Small intestine (tissue), 16 donors: Measurements from ENCODE around the gene ZNF419. TPM values are rescaled to one million over a fixed set of nuclear protein-coding genes. Genes with fewer than 3 reads are reported as not detected.
"Not testable (repeated sequence)": the region's sequence is repeated elsewhere in the genome, so short reads cannot be mapped to it uniquely, and the experiment has no call there.

ENCODE experiments used
- DNase-seq, 2 donors: peaks; one replicate each; pipeline versions ENCODE4 v3.0.0 to v3.0.0-alpha.2; 2013
- FAIRE-seq: peaks from 2 replicates; lab custom pipeline; 2012; peaks lifted over from hg19 to GRCh38; lab: Jason Lieb, UNC
- H3K27ac ChIP-seq, 3 donors: one replicate each; pipeline ENCODE4 v1.5.1; 2013; ENCODE audit warnings: low read length in 2 of 3, mild to moderate bottlenecking in 2 of 3, control low read depth in 1 of 3, inconsistent platforms in 1 of 3, low read depth in 1 of 3, moderate library complexity in 1 of 3
- H3K27me3 ChIP-seq, 3 donors: one replicate each; pipeline ENCODE4 v1.6.1; 2013; ENCODE audit warnings: low read length in 3 of 3, inconsistent platforms in 1 of 3; ENCODE audit not compliant: control insufficient read depth in 3 of 3, insufficient read depth in 3 of 3
- H3K36me3 ChIP-seq, 3 donors: one replicate each; pipeline ENCODE4 v1.6.1; 2013; ENCODE audit warnings: low read length in 3 of 3, inconsistent platforms in 1 of 3, low read depth in 1 of 3, mild to moderate bottlenecking in 1 of 3, moderate library complexity in 1 of 3; ENCODE audit not compliant: control insufficient read depth in 3 of 3, insufficient read depth in 2 of 3
- H3K4me1 ChIP-seq, 3 donors: one replicate each; pipeline ENCODE4 v1.6.1; 2013; ENCODE audit warnings: low read length in 2 of 3, inconsistent platforms in 1 of 3, low read depth in 1 of 3, mild to moderate bottlenecking in 1 of 3, moderate library complexity in 1 of 3; ENCODE audit not compliant: control insufficient read depth in 3 of 3, insufficient read depth in 2 of 3
- H3K4me3 ChIP-seq, 3 donors: one replicate each; pipeline ENCODE4 v1.5.1; 2013; ENCODE audit warnings: low read length in 3 of 3, control low read depth in 1 of 3, inconsistent platforms in 1 of 3, low read depth in 1 of 3, mild to moderate bottlenecking in 1 of 3, moderate library complexity in 1 of 3
- H3K9me3 ChIP-seq, 2 donors: one replicate each; pipeline ENCODE4 v1.6.1; 2013; ENCODE audit warnings: low read depth in 1 of 2, low read length in 1 of 2; ENCODE audit not compliant: control insufficient read depth in 2 of 2, insufficient read depth in 1 of 2
- WGBS, 3 donors: extraction: QIAGEN DNeasy Blood & Tissue Kit; methylation state at CpG; one replicate each; pipeline ENCODE4 v1.1.7; 2013; 5-methylcytosine and 5-hydroxymethylcytosine counted together
- long read RNA-seq, 10 donors: transcript quantifications; one replicate each; lab custom pipeline, GENCODE V29; 2026
- polyA plus RNA-seq, 4 donors: library from polyadenylated mRNA; stranded (reverse) in 3 of 4; unstranded in 1 of 4; fragments of 200-250 nt in 3 of 4; fragments of 120-200 nt in 1 of 4; gene quantifications; one replicate each; pipeline versions ENCODE4 v1.2.1 to v1.2.3, GENCODE V29; 2013
- donor health status: healthy with polysubstance abuse.
- donor health status: control.
- donor health status: control.
- donor health status: Bipolar disorder and iron deficiency.
- donor health status: healthy.

The ZNF419 gene
- polyA plus RNA-seq: 10 to 100 TPM in 1 of 4 donors, 1 to 10 TPM in 3; 1.6 to 12.9 (median 2.9) TPM
- long read RNA-seq, donor 1, partial matches to known transcripts: 0 of 6 reads
- long read RNA-seq, donor 1, other reads (novel, unspliced or antisense): 0 of 6 reads
- long read RNA-seq, donor 2: 0 reads
- long read RNA-seq, donor 3, full-length matches to known transcripts: 3 of 3 reads
- long read RNA-seq, donor 3, partial matches to known transcripts: 0 of 3 reads
- long read RNA-seq, donor 3, other reads (novel, unspliced or antisense): 0 of 3 reads
- long read RNA-seq, donor 4: 0 reads
- long read RNA-seq, donor 5: 0 reads
- long read RNA-seq, donor 6, partial matches to known transcripts: 7 of 10 reads
- long read RNA-seq, donor 6, other reads (novel, unspliced or antisense): 0 of 10 reads
- long read RNA-seq, donor 7, full-length matches to known transcripts: 4 of 4 reads
- long read RNA-seq, donor 7, partial matches to known transcripts: 0 of 4 reads
- long read RNA-seq, donor 7, other reads (novel, unspliced or antisense): 0 of 4 reads
- long read RNA-seq, donor 8, full-length matches to known transcripts: 1 of 1 reads
- long read RNA-seq, donor 8, partial matches to known transcripts: 0 of 1 reads
- long read RNA-seq, donor 8, other reads (novel, unspliced or antisense): 0 of 1 reads
- long read RNA-seq, donor 9: 0 reads
- long read RNA-seq, donor 10, partial matches to known transcripts: 0 of 2 reads
- long read RNA-seq, donor 10, other reads (novel, unspliced or antisense): 0 of 2 reads

DNA sequence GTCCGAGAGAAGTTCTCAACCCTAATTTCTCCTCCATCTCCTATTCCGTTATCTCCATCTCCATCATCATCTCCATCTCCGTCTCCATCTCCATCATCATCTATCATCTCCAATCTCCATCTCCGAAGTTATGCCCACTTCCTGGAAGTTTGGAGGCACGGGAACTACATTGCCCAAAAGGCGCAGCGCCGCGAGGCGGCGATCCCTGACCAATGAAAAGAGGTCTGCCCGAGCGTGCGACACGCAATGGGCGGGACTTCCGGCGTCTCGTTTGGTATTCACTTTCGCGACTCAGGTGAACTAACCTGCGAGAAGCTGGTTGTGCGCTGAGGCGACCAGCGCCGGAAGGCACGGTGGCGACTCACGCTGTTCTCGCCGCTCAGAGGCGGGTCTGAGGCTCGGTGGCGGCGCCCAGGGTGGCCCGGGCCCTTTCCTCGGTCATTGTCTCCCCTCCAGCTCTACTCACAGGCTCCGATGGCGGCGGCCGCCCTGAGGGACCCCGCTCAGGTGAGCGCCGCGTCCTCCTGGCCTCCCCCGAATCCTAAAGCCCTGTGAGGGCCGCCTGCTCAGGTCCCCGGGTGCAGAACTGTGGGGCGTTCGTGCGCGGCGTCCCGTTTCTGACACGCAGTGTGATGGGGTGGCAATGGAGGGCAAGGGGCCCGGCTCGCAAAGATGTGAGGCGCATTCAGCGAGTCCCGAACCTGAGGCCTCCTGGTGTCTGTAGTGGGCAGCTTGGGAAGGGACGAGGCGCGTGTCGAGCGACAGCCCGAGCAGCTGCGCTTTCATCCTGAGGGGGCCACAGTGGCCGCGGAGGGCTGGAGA, at the start of gene ZNF419:
ZNF419 (plus strand) TSS at position 274 of the 822 bp plus-strand sequence; CDS start at position 475, 201 bp downstream.
- WGBS, 3 donors: 1 to 2% (median 1%) methylated on average over 53 to 59 of the region's 69 CpGs
- not testable (repeated sequence) for H3K27me3 ChIP-seq, H3K4me1 ChIP-seq, FAIRE-seq
- DNase-seq: peak; percentile 93 to 97
- Histone ChIP-seq H3K27ac (peak within 1 kb of the TSS; percentile 74 to 81 (median 78)), H3K4me3 (peak within 1 kb of the TSS; percentile 55 to 94 (median 89)), H3K9me3 (peaks cover 0 to 29% of the 10 kb centered on the region in 2 donors), H3K36me3 (peaks cover 0 to 24% (median 9%) of the 10 kb centered on the region in 3 donors)

DNA sequence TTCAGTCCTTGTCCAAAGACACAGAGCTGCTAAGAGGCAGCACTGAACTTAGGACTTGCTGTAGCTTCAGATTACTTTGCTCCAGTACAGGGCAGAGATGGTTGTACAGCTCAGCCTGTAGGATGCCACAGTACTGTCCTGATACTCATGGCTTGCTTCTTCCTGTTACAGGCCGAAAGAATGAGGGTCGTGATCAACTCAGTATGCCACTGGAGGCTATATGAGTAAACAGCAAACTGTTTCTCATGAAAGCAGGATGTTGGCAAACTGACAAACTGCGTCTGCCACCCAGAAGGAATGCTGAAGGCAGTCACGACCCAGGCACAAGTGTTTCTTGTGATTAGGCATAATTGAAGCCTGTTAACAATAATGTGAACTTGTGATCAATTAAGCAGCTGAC, 49.6 kb upstream of the ZNF419 start:
- H3K27ac ChIP-seq: no peak overlapping the region
- peaks cover 0 to 11% (median 7%) of the 10 kb centered on the region in 3 donors for H3K4me1 ChIP-seq
- DNase-seq (no peak), FAIRE-seq (no peak)
- no peak overlapping the region for H3K4me3 ChIP-seq
- WGBS, 3 donors: 79 to 98% (median 83%) methylated on average over 4 of the region's 4 CpGs
- no peaks in the 10 kb centered on the region for H3K27me3 ChIP-seq
- H3K36me3 ChIP-seq: peaks cover 3 to 29% (median 8%) of the 10 kb centered on the region in 3 donors
- H3K9me3 ChIP-seq: peaks cover 2 to 52% of the 10 kb centered on the region in 2 donors

DNA sequence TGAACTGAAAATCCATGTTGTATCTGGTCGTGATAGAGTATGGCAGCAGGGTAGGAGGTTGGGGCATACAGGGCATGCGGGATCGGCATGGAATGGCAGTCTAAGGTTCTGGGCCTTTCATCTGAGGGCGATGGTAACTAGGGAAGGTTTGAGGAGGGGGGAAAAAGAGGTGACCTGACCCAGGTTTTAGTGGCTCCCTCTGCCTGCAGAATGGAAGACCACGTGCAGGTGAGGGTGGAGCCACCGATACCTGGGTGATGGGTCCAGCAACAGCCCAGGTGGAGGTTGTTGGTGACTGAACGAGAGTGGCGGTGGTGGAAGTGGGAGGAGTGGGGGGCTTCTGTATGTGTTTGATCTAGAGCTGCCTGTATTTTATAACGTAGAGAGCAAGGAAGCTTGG, 48.6 kb upstream of the ZNF419 start:
- peaks cover 0 to 11% (median 7%) of the 10 kb centered on the region in 3 donors for H3K4me1 ChIP-seq
- no peak overlapping the region for H3K27ac ChIP-seq
- no peak overlapping the region for H3K4me3 ChIP-seq
- H3K27me3 ChIP-seq: no peaks in the 10 kb centered on the region
- peaks cover 5 to 62% of the 10 kb centered on the region in 2 donors for H3K9me3 ChIP-seq
- 90 to 94% (median 91%) methylated on average over 9 of the region's 9 CpGs for WGBS, 3 donors
- H3K36me3 ChIP-seq: peaks cover 5 to 36% (median 15%) of the 10 kb centered on the region in 3 donors
- DNase-seq (no peak), FAIRE-seq (no peak)

DNA sequence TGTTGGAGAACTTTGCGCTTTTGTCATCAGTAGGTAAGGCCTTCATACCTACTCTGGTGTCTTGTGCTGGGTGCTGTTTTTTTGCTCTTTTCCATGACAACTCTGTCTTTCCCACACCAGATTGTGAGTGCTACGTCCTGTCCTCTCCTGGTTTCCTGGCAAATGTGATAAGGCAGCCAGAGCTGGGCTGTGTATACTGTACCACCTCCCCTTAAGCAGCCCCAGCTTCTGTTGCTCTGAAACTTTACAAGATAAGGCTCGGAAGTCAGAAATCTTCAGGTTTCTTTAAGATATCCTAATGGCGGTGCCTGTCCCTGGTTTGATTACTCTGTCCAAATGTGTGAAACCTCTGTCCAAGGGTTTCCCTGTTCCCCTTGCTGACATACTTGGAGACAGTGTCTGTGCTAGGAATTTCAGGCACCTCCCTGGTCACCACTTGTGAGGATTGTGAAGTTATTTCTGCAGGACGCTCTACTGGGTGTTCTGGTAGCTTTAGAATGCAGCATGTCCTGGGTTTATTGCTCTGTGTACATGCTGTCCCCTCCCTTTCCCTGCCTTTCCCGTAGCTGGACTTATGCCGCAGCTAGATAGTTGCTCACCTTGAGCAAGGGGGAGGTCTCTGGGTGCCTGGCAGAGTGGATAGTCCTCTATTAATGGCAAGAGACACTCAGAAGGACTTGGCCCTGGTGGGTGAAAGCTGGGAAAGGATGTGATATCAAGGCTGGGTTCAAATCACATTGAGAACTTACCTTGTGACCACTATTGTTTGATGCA, 45.4 kb upstream of the ZNF419 start:
- Histone ChIP-seq H3K9me3 (peaks cover 5 to 85% of the 10 kb centered on the region in 2 donors), H3K27ac (no peak overlapping the region), H3K27me3 (no peaks in the 10 kb centered on the region), H3K36me3 (peaks cover 9 to 36% (median 18%) of the 10 kb centered on the region in 3 donors), H3K4me3 (no peak overlapping the region), H3K4me1 (no peaks in the 10 kb centered on the region)
- FAIRE-seq (no peak), DNase-seq (no peak)
- 79 to 95% (median 81%) methylated on average over 6 to 7 of the region's 7 CpGs for WGBS, 3 donors

DNA sequence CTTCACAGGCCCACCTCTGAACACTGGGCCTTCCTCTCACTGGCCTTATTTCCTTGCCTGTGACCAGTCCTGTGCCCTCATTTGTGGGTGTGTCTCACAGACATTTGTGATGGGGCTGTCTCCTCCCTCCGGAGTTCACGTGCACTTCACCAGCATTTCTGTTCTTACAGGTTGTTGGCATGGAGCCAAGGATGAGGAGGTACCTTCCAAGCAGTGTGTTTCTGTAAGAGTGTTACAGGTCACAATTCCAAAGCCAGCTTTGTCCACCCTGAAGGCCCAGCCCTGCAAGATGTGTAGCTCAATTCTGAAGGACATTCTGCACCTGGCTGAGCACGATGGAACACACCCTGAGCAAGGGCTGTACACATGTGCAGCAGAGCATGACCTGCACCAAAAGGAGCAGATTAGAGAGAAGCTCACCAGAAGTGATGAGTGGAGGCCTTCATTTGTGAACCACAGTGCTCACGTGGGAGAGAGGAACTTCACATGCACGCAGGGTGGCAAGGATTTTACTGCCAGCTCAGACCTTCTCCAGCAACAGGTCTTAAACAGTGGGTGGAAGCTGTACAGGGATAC, 44.3 kb upstream of the ZNF419 start:
- Histone ChIP-seq H3K27ac (no peak overlapping the region), H3K4me3 (no peak overlapping the region), H3K27me3 (no peaks in the 10 kb centered on the region), H3K9me3 (peaks cover 5 to 81% of the 10 kb centered on the region in 2 donors), H3K36me3 (peaks cover 6 to 30% (median 18%) of the 10 kb centered on the region in 3 donors), H3K4me1 (no peaks in the 10 kb centered on the region)
- WGBS, 3 donors: 76 to 88% (median 79%) methylated on average over 5 of the region's 5 CpGs
- DNase-seq (no peak), FAIRE-seq (no peak)

DNA sequence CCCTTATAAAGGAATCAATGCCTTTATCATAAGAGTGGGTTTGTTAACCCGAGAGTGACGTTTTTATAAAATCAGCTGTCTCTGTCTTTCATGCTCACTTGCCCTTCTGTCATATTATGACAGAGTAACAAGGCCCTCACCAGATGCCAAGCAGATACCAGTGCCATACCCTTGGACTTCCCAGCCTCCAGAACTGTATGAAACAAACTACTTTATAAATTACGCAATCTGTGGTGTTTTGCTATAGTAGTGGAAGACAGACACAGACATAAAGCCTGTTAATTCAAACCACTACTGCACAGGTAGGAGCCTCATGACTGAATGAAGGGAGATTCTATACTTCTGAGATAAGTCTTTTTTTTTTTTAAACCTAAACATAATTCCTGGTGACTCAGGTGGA, 35.2 kb upstream of the ZNF419 start:
- no peak for FAIRE-seq

DNA sequence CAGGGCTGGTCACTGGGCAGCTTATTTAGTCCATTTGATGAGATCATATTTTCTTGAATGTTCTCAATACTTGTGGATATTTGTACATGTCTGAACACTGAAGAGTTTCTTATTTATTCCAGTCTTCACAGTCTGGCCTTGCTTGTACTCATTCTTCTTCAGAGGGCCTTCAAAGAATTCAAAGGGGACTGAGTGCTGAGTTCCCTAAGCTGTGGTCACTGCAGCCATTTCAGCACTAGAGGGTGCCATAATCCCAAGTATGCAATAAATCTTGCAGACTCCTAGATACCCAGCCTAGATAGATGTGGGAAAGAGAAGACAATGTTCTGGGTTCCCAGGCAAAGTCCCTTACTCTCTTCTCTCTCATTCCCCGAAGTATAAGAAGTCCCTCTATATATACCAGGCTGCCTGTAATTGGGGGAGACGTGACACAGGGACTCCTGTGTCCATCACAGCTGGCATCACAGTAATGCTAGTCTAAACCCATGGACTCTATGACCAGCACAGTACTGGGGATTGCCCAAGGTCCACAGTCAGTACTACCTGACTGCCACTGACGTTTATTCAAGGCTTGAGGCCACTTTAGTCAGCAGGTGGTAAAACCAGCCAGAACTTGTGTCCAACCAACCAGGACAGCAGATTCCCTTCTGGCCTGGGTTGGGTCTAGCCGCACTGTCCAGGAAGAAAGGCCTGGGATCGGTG, 21.7 kb upstream of the ZNF419 start:
- WGBS, 3 donors: 69 to 77% (median 73%) methylated on average over 5 of the region's 5 CpGs
- Histone ChIP-seq H3K4me3 (no peak overlapping the region), H3K36me3 (peaks cover 0 to 8% (median 0%) of the 10 kb centered on the region in 3 donors), H3K27me3 (no peaks in the 10 kb centered on the region), H3K9me3 (peaks cover 0 to 50% of the 10 kb centered on the region in 2 donors), H3K4me1 (no peaks in the 10 kb centered on the region), H3K27ac (no peak overlapping the region)
- DNase-seq (peak in 1 of 2 donors; percentile 38), FAIRE-seq (no peak)

More for the DNA sequence above, 35.2 kb upstream of the ZNF419 start:
- H3K4me3 ChIP-seq: no peak overlapping the region
- no peak overlapping the region for H3K27ac ChIP-seq
- H3K36me3 ChIP-seq: peaks cover 0 to 4% (median 0%) of the 10 kb centered on the region in 3 donors
- 90 to 99% (median 93%) methylated on average over 3 of the region's 3 CpGs for WGBS, 3 donors
- H3K27me3 ChIP-seq: no peaks in the 10 kb centered on the region
- peaks cover 0 to 54% of the 10 kb centered on the region in 2 donors for H3K9me3 ChIP-seq
- no peak for DNase-seq
- no peaks in the 10 kb centered on the region for H3K4me1 ChIP-seq
